HG03457 (cell line): ENCODE results near the gene NPFF.
"Not testable (repeated sequence)": the region's sequence is repeated elsewhere in the genome, so short reads cannot be mapped to it uniquely, and the experiment has no call there.

Source experiments
- ATAC-seq: cut with Tn5 transposase; IDR thresholded peaks from one replicate; pipeline ENCODE4 v1.9.1; 2021; ENCODE audit warnings: moderate number of reproducible peaks; ENCODE audit not compliant: unreplicated experiment

Gene NPFF, protein sequence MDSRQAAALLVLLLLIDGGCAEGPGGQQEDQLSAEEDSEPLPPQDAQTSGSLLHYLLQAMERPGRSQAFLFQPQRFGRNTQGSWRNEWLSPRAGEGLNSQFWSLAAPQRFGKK

DNA sequence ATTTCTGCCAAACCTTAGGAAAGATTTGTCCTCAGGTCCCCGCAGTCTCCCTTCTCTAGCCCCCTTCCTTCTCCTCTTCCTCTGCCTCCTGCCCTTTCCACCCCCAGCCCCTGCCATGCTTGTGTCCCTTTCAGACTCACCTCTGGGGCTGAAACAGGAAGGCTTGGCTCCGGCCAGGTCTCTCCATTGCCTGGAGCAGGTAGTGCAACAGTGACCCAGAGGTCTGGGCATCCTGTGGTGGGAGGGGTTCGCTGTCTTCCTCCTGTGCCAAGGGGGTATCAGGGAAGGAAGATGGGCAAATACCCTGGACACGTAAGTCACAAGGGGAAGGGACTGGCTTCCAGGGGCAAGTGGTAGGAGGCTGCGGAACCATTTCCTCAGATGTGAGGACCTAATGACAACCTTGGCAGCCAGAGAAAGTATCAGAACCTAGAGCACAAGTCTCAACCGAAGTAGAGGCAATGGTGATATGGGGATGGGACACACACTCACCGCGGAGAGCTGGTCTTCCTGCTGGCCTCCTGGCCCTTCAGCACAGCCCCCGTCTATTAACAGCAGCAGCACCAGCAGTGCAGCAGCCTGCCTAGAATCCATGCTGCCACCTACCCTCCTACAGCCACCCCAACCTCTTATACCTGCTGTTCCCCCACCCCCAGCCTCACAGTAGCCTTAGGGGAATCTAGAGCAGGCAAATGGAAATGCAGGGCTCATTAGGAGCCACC, at the start of gene NPFF:
NPFF (minus strand) TSS at position 604 of the 722 bp plus-strand sequence; CDS start at position 594, 10 bp downstream.
- no peak for ATAC-seq

DNA sequence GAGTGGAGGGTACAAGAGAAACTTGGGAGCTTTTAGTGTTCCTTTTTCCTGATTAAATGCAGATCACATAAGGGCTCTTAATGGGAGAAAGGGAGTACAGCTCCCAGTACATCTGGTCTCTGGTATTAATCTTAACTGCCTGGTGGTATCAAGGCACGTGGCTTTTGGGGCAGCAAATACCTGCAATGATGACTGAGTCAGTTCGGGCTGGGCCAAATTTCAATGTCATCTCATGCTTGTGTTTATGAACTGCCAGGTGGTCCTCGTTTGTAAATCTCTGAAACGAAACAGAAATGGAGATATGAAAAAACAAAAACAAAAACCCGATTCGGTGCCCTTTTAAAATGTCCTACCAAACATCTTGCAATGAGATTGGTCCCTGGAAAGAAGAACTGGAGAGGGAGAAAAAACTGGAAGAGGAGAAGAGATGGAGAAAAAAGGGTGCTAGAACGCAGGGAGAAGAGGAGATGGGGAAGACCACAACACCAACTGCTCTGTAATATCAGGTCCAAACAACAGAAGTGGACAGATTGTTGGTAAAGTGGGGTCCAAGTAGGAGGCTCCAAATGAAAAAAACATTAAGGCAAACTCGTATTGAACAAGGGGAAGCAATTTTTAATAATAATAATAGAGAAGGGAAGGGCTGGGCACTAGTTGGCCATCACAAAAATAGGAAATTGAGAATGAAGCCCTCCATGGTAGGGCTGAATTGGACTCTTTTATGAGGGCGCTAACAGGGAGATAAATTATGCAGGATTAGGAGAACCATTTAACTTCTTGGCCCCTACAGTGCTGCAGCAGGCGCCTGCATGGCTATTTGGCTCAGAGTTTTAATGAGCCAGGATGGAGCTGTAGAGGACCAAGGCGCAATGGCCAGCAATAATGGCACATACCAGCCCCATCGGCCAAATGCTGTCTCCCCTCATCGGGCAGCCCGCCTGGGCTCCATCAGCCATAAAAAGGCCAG, 45.4 kb upstream of the NPFF start:
- ATAC-seq: no peak

DNA sequence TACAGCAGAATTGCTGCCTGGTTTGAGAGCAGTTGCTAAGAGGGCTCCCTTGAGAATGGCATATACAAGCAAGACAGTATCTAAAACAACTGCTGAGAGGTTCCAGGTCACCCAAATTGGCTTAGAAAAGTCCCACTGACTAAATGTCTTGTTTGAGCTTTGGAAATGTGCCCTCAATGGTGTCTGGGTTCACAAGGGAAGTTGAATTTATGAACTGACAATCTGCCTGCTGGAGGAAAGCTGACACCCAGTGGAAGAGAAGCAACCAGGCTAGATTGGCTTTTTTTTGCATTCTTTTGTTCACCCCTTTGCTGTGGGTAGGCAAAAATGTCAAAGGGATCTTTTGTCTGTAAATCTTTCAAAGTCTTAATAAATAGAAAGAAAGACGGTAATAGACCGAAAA, 44.6 kb upstream of the NPFF start:
- ATAC-seq: no peak

DNA sequence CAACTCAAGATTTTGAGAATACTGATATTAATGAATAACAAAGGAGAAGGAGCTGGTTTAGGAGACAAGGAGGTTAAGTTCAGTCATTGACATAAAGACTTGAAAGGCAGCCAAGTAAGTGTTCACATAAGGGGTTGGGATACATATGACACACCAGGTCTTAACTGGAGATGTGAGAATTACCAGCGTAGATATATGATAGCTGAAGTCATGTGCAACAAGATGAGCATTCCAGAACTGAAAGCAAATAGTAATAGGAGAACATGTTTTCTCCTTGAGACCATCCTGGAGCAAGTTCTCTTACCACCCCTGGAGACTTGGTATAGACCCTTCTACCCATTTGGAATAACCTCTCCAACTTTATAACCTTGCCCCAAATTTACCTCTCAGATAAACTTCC, 43.3 kb upstream of the NPFF start:
- ATAC-seq: no peak

DNA sequence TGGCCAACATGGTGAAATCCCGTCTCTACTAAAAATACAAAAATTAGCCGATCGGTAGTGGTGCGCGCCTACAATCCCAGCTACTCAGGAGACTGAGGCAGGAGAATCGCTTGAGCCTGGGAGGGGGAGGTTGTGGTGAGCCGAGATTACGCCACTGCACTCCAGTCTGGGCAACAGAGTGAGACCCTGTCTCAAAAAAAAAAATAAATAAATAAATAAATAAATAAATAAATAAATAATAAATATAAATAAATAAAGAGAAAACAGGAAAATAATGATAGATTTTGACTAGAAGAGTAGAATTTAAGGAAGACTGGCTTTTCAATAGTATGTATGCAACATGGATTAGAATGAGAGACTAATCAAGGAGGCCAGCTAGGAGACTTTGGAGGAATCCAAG, 42.8 kb upstream of the NPFF start:
- ATAC-seq: not testable (repeated sequence)

DNA sequence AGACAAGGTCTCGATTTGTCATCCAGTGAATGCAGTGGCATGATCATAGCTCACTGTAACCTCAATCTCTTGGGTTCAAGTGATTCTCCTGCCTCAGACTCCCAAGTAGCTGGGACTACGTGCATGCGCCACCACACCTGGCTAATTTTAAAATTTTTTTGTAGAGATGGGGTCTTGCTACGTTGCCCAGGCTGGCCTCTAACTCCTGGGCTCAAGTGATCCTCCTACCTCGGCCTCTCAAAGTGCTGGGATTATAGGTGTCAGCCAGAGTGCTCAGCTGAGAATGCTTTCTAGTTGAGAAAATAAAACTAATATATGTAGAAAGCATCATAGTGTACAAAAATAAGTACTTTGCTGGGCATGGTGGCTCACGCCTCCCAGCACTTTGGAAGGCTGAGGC, 41.1 kb upstream of the NPFF start:
- not testable (repeated sequence) for ATAC-seq

DNA sequence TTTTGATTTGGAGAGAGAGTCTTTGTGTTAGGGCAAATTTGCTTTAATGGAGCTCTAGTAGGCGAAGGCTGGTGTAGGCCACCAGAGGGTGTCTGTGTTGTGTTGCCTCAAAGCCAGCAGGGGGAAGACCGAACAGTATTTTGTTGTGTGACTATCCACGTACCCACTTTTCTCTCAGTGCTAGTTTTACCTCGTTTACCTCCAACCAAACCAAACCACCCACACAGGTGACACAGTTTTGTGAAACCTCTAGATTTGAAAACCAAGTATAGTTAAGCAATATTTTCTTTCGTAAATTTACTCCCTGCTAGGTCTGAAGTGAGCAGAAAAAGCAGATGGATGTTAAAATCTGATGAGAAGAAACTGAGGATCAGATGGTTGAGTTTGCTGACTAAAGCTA, 36.3 kb upstream of the NPFF start:
- peak; percentile 69 for ATAC-seq

DNA sequence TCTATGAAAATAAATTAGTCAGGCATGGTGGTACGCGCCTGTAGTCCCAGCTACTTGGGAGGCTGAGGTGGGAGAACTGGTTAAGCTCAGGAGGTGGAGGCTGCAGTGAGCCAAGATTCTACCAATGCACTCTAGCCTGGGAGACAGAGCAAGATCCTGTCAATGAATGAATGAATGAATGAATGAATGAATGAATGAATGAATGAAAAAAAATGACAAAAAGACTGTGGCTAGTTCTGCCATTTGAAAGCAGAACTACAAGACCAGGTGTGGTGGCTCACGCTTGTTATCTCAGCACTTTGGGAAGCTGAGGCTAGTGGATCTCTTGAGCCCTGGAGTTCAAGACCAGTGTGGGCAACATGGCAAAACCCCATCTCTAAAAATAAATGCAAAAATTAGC, 32.2 kb upstream of the NPFF start:
- ATAC-seq: no peak

DNA sequence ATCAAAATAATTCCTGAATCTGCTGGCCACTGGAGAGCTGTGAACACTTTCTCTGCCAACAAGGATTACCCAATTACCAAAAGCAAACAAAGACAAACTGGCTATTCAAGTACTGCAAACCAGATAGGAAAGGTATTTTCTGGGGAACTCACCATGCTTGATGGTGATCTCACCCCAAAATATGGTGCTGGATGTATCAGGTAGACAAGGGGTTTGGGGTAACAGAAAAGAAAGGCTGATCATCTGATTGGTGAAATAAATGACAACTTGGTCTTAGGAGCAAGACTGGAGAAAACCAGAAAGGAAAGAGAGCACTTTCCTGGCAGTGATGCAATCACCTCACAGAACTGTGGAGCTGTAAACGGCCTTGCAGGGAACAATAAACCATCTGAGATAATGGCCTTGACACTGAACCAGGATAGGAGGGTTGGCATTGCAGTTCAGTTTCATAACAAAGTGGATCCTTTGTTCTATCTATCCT, 31.0 kb upstream of the NPFF start:
- no peak for ATAC-seq

DNA sequence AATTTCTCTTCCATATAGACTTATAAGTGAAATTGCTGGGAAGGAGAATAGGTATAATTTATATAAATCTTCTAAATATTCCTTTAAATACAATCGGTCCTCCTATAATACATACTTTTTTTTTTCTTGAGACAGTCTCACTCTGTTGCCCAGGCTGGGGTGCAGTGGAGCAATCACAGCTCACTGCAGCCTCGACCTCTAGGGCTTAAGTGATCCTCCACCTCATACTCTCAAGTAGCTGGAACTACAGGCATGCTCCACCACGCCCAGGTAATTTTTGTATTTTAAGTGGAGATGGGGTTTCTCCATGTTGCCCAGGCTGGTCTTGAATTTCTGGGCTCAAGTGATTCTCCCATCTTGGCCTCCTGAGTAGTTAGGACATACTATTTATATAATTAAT, 29.7 kb upstream of the NPFF start:
- no peak for ATAC-seq

DNA sequence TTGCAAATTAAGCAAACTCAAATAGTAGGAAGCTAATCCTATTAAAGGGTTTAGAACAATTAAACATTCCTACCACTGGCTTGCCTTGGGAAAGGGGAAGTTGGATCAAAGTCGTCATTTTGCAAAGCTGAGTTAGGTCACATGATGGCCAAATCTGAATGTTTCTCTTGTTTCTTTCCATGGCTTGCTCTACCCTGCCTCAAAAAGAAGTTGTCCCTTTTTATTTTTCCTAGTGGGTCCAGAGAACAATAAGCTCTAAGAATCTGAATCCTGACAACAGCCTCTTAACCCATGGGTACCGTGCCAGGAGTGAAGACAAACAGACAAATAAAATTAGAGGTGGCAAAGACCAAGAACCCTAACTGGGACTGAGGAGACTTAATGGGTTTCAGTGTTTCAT, 26.2 kb upstream of the NPFF start:
- no peak for ATAC-seq

DNA sequence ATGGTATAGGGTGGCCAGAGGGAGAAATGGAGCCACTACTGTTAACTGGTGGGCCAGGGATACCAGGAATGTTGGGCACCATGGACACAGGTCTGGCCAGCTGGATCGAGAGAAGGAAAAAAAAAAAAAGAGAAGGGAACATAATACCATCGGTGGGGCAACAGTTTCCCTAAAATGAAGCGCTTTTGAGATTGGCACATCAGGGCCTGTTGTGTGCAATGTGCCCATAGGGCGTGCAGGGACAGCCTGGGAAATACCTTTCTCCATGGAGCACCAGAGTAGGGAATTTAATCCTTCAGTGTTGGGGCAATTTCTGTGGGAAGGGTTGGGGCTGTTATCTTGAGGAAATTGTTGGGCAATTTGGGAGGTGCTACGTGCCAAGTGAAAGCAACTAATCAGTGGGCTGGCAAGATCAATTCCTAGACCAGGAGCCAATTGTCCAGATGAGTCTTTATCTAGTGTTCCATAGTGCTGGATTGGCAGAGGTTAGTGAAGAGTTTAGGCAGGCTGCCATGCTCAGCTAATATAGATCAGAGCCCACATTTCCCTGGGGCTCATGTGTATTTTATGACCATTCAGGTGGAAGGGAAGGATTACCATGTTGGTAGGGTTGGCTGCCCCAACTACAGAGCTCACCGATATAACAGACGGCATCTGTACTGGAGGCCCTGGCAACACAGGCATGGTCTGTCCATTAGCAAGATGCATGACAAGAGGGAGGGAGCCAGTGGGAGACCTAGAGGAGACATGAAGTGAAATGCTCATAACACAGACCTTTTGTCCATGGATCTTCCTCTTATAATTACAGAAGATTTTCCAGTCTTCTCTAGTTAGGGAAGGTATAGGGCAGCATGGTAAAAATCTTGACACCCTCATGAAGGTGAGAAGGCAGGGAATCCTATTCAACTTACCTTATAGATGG, 25.5 kb upstream of the NPFF start:
- ATAC-seq: no peak

DNA sequence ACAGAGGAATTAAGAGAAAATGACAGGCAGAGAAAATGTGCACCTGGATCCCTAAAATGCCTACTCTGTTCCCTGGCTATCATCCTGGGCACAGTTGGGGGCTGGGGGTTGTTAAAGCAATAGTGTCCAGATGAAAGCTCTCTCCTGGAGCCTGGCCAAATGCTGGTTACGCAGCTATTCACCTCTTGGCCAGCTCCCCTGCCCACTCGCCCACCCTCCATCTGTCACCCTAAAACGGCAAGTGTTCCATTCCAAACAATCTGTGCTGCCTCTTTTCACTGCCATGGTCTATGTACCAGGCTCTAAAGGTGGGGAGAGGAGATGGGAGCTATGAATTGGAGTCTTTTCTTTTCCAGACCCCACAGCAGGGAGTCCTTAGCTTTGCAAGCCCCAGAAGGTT, 24.7 kb upstream of the NPFF start:
- ATAC-seq: no peak

DNA sequence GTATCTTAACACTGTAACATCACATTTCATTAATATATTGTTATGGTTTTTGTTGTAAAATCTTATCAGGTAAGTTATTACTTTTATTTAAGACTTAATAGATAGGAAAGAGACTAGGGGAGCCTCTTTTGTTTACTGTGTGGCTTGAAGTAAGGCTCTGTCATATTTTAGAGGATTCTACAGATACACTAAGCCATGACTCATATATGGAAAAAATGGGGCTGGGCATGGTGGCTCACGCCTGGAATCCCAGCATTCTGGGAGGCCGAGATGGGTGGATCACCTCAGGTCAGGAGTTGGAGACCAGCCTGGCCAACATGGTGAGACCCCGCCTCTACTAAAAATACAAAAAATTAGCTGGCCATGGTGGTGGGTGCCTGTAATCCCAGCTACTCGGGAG, 23.6 kb upstream of the NPFF start:
- ATAC-seq: no peak

DNA sequence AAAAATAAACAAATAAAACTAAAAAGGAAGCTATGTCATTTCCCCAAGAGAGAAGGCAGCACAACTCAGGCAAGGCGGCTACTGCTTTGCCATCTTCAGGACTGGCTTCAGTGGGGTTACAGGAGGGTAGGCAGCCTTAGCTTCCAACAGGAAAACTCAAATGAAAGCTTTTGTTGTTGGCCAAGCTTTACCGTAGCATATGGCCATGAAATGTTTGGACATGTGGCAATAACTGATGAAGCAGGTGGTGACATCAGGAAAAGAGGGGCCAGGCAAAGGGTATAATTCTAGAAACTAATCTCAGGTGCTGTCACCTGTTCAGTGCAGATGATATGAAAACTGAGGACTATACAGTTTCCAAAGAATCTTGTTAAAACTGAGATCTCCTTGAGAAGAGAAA, 22.8 kb upstream of the NPFF start:
- no peak for ATAC-seq

DNA sequence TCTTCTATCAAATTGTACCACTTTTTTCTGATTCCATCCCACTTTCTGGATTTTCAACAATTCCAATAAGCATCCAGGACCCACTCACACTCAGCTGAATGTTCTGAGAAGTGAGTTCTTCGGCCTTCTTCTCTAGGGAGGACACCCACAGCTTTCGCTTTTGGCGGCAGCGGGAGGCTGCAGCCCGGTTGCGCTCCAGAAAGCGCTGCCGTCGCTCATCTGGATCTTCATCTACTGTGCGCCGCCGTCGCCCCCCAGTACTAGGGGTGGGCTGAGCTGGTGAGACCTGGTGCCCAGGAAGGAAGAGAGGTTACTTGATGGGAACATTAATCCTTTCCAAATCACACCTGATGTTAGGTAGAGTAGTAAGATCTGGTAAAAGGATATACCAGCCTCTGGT, 17.2 kb upstream of the NPFF start:
- ATAC-seq: no peak

DNA sequence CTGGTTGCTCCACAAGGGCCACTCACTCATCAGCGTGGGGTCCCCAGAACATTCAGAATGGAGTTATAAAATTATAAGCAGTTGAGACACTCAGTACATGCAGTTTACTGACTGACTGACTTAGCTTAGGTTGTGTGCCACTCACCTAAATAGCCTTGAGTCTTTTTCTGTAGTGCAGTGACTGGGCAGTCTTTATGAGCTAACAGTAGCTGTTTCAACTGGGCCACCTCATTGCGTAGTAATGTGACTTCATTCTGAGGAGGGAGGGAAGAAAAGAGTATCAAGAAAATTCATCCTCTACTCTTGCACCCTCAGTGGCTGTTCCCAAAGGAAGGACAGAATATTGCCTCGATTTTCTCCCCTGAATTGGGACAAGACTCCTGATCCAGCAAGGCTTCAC, 15.8 kb upstream of the NPFF start:
- no peak for ATAC-seq

DNA sequence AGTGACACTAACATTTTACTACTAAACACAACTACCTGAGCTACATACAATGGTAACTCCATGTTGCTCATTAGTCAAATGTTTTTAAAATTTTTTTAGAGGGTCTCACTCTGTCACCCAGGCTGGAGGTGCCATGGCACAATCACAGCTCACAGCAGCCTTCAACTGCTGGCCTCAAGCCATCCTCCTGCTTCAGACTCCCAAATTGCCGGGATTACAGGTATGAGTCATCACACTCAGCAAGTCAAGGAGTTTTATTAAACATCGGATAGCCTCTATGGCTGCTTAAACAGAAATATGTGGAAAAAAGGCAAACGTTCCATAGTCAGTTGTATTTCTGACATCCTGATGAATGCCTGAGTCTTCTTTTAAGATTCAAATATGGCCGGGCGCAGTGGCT, 11.1 kb upstream of the NPFF start:
- ATAC-seq: no peak

DNA sequence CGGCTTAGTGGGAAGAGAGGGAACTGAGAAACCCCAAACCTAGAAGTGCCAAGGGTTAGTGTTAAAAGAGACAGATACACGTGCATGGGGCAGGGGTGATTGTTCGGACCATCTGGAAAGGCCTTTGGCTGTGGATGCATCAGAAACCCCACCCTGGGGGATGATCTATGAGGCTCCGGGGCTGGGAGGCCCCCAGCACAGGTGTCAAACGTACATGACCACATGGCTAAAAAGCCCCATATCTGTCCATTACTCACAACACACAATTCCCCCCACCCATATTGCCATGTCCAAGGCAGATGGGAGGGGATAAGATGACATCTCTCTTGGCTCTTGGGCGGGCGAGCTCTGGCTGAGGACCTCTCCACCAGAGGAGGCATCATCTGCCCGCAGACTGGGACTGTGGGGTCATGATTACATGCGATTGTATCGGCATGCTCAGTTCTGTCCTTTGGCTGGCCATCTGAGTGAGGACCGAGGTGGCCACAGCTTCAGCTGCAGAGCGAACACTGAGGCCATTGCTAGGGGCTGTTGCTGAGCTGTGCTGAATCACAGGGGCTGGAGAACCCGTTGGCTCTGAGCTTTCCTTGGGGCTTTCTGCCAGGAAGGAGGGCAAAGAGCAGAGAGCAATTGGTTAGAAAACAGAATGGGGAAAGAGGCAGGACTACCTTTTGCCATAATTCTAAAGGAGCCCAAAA, 9.6 kb upstream of the NPFF start:
- no peak for ATAC-seq

DNA sequence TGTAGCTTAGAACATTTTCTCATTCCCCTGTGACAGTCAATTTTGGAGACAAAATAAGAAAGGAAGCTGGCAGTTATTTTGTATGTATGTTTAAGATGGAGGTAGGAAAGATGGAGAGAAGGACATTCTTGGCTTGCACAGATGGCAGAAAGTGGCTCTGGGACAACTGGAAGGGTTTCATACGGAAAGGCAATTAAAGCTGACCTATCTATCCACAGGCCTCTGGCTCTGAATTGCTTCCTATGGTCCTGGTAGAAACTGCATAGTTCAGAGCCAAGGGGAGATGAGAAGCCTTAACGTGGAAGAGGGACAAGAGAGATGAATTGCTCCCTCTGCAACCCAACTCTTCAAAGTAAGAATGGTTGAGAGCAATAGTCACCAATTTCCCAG, 8.0 kb upstream of the NPFF start:
- ATAC-seq: no peak
